HEK293T (cell line): ENCODE measurements around the gene OR2AK2.

Source experiments
- ARNT ChIP-seq: fragments of 450-650 bp; IDR thresholded peaks from 2 replicates; pipeline ENCODE4 v1.6.1; 2017; ENCODE audit warnings: mild to moderate bottlenecking
- BHLHE40 ChIP-seq: fragments of 450-650 bp; IDR thresholded peaks from 2 replicates; pipeline ENCODE4 v1.6.1; 2016; ENCODE audit warnings: mild to moderate bottlenecking, moderate library complexity, borderline replicate concordance
- CTBP1 ChIP-seq: fragments of 450-650 bp; IDR thresholded peaks from 2 replicates; pipeline ENCODE4 v1.6.1; 2016; ENCODE audit warnings: borderline replicate concordance
- ELF4 ChIP-seq: fragments of 450-650 bp; IDR thresholded peaks from 2 replicates; pipeline ENCODE4 v1.6.1; 2017; ENCODE audit warnings: antibody characterized with exemption
- FOXA1 ChIP-seq: fragments of 450-650 bp; IDR thresholded peaks from 2 replicates; pipeline ENCODE4 v1.6.1; 2016; ENCODE audit warnings: mild to moderate bottlenecking
- FOXK2 ChIP-seq: fragments of 450-650 bp; IDR thresholded peaks from 2 replicates; pipeline ENCODE4 v1.6.1; 2016; ENCODE audit warnings: mild to moderate bottlenecking
- FOXM1 ChIP-seq: fragments of 450-650 bp; IDR thresholded peaks from 2 replicates; pipeline ENCODE4 v1.6.1; 2017; ENCODE audit warnings: mild to moderate bottlenecking, borderline replicate concordance
- HDGF ChIP-seq: fragments of 450-650 bp; IDR thresholded peaks from 2 replicates; pipeline ENCODE4 v1.6.1; 2017; ENCODE audit warnings: antibody characterized with exemption, borderline replicate concordance
- LEF1 ChIP-seq: fragments of 450-650 bp; IDR thresholded peaks from 2 replicates; pipeline ENCODE4 v1.6.1; 2017; ENCODE audit warnings: mild to moderate bottlenecking, borderline replicate concordance
- NFRKB ChIP-seq: fragments of 450-650 bp; IDR thresholded peaks from 2 replicates; pipeline ENCODE4 v1.6.1; 2016; ENCODE audit warnings: mild to moderate bottlenecking, moderate library complexity
- SP1 ChIP-seq: fragments of 450-650 bp; IDR thresholded peaks from 2 replicates; pipeline ENCODE4 v1.6.1; 2017
- SUZ12 ChIP-seq: fragments of 450-650 bp; IDR thresholded peaks from 2 replicates; pipeline ENCODE4 v1.6.1; 2016; ENCODE audit warnings: mild to moderate bottlenecking
- TARDBP ChIP-seq: fragments of 450-650 bp; IDR thresholded peaks from 2 replicates; pipeline ENCODE4 v1.6.1; 2016
- TF ChIP-seq, protein P1 (sequence below): fragments of 450-650 bp; IDR thresholded peaks from 2 replicates; pipeline ENCODE4 v1.6.1; 2016

DNA sequence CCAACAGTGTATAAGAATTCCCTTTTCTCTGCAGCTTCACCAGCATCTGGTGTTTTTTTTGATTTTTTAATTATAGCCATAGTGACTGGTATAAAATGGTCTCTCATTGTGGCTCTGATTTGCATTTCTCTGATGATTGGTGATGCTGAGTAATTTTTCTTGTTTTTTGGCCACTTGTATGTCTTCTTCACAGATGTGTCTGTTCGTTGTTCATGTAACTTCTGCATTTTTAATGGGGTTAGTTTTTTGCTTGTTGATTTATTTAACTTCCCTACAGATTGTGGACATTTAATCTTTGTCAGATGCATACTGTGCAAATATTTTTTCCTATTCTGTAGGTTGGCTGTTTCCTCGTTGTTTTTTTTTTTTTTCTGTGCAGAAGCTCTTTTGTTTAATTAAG lies 28.0 kb downstream of the OR2AK2 start:
- TF ChIP-seq HDGF (no peak), BHLHE40 (no peak), FOXK2 (no peak), TARDBP (no peak), FOXM1 (no peak), CTBP1 (no peak), SP1 (no peak), SUZ12 (no peak), ARNT (no peak), FOXA1 (no peak), ELF4 (no peak), NFRKB (no peak), LEF1 (no peak)
- TF ChIP-seq, protein P1, sequence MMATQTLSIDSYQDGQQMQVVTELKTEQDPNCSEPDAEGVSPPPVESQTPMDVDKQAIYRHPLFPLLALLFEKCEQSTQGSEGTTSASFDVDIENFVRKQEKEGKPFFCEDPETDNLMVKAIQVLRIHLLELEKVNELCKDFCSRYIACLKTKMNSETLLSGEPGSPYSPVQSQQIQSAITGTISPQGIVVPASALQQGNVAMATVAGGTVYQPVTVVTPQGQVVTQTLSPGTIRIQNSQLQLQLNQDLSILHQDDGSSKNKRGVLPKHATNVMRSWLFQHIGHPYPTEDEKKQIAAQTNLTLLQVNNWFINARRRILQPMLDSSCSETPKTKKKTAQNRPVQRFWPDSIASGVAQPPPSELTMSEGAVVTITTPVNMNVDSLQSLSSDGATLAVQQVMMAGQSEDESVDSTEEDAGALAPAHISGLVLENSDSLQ = no peak
